ENCODE measurements around the gene BABAM2.

The BABAM2 gene

GRCh38 chr2:27884601-27885000 lies 5.9 kb upstream of the BABAM2 start:
- no peak overlapping the region for H3K4me3 ChIP-seq (ENCODE audit: low read depth, low read length)
- DNase-seq (ENCODE audit: low read depth), result no peak
- TF ChIP-seq CTCF (IDR thresholded peaks at IDR 0.05; ENCODE audit: low read depth, low read length), result no peak
- TF ChIP-seq POLR2A (IDR thresholded peaks at IDR 0.05; ENCODE audit: extremely low read depth, insufficient read length), result no peak
- TF ChIP-seq, protein P1, sequence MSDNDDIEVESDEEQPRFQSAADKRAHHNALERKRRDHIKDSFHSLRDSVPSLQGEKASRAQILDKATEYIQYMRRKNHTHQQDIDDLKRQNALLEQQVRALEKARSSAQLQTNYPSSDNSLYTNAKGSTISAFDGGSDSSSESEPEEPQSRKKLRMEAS (IDR thresholded peaks at IDR 0.05; ENCODE audit: low read depth, low read length), result no peak
- no peak for TF ChIP-seq MYC (IDR thresholded peaks at IDR 0.05; ENCODE audit: low read depth, low read length)

DNA sequence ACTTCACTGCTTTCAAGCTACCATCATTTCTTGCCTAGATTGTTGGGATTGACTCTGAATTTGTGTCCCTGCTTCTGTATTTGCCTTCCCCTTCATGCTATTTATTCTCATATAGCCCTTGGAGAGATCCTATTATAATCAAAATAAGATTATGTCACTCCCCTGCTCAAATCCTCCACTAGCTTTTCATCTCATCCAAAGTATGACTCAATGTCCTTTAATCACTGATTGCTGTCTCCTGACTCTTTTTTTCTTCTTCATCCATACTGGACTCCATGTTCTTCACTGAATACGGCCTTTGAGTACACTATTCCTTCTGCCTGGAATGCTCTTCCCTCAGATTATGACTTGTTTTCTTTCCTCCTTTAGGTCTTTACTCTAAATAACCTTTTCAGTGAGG lies 5.3 kb upstream of the BABAM2 start:
- no peak for DNase-seq (ENCODE audit: low read depth)
- TF ChIP-seq CTCF (IDR thresholded peaks at IDR 0.05; ENCODE audit: low read depth, low read length) (no peak), MYC (IDR thresholded peaks at IDR 0.05; ENCODE audit: low read depth, low read length) (no peak), POLR2A (IDR thresholded peaks at IDR 0.05; ENCODE audit: extremely low read depth, insufficient read length) (no peak)
- TF ChIP-seq, protein P1 (IDR thresholded peaks at IDR 0.05; ENCODE audit: low read depth, low read length), result no peak
- H3K4me3 ChIP-seq (ENCODE audit: low read depth, low read length), result no peak overlapping the region

- DNase-seq (ENCODE audit: low read depth), result no peak
- H3K4me3 ChIP-seq (ENCODE audit: low read depth, low read length), result no peak overlapping the region
Measured at GRCh38 chr2:27885661-27886060, 4.9 kb upstream of the BABAM2 start.

DNA sequence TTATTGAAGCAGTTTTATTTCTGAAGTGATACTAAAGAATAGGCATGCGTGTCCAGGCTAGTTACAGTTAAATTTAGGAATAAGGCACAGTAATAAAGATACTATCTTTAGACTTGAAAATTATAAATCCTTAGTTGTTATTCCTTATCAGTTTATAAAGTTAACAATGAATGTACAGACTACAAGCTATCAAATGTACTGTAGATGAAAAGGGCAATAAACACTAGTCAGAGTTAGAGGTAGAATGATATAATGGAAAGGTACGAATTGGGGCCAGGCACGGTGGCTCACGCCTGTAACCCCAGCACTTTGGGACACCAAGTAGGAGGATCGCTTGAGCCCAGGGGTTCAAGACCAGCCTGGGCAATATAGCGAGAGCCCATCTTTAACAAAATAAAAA lies 4.2 kb upstream of the BABAM2 start:
- TF ChIP-seq, protein P1 (IDR thresholded peaks at IDR 0.05; ENCODE audit: low read depth, low read length), result no peak
- TF ChIP-seq MYC (IDR thresholded peaks at IDR 0.05; ENCODE audit: low read depth, low read length) (no peak), CTCF (IDR thresholded peaks at IDR 0.05; ENCODE audit: low read depth, low read length) (no peak), POLR2A (IDR thresholded peaks at IDR 0.05; ENCODE audit: extremely low read depth, insufficient read length) (no peak)

More at GRCh38 chr2:27885661-27886060, 4.9 kb upstream of the BABAM2 start:
- TF ChIP-seq POLR2A (IDR thresholded peaks at IDR 0.05; ENCODE audit: extremely low read depth, insufficient read length), result no peak
- no peak for TF ChIP-seq CTCF (IDR thresholded peaks at IDR 0.05; ENCODE audit: low read depth, low read length)
- TF ChIP-seq, protein P1 (IDR thresholded peaks at IDR 0.05; ENCODE audit: low read depth, low read length), result no peak

GRCh38 chr2:27887111-27887510 lies 3.4 kb upstream of the BABAM2 start:
- H3K4me3 ChIP-seq (ENCODE audit: low read depth, low read length), result no peak overlapping the region
- TF ChIP-seq CTCF (IDR thresholded peaks at IDR 0.05; ENCODE audit: low read depth, low read length) (no peak), MYC (IDR thresholded peaks at IDR 0.05; ENCODE audit: low read depth, low read length) (no peak), POLR2A (IDR thresholded peaks at IDR 0.05; ENCODE audit: extremely low read depth, insufficient read length) (no peak)
- TF ChIP-seq, protein P1 (IDR thresholded peaks at IDR 0.05; ENCODE audit: low read depth, low read length), result no peak
- DNase-seq (ENCODE audit: low read depth), result no peak

More for the DNA sequence above, 4.2 kb upstream of the BABAM2 start:
- H3K4me3 ChIP-seq (ENCODE audit: low read depth, low read length), result no peak overlapping the region
- DNase-seq (ENCODE audit: low read depth), result no peak

GRCh38 chr2:27887830-27888229 lies 2.7 kb upstream of the BABAM2 start:
- H3K4me3 ChIP-seq (ENCODE audit: low read depth, low read length), result no peak overlapping the region
- TF ChIP-seq POLR2A (IDR thresholded peaks at IDR 0.05; ENCODE audit: extremely low read depth, insufficient read length) (no peak), MYC (IDR thresholded peaks at IDR 0.05; ENCODE audit: low read depth, low read length) (no peak), CTCF (IDR thresholded peaks at IDR 0.05; ENCODE audit: low read depth, low read length) (no peak)
- TF ChIP-seq, protein P1 (IDR thresholded peaks at IDR 0.05; ENCODE audit: low read depth, low read length), result no peak
- DNase-seq (ENCODE audit: low read depth), result no peak
